HG03378 (cell line): ENCODE measurements around the gene DDN.

Experiments used
- ATAC-seq: cut with Tn5 transposase; IDR thresholded peaks from one replicate; pipeline ENCODE4 v1.9.1; 2021; ENCODE audit warnings: mild to moderate bottlenecking, moderate library complexity; ENCODE audit not compliant: unreplicated experiment

DDN gene

GRCh38 chr12:48985475-48985897, 13.7 kb downstream of the DDN start:
- ATAC-seq = no peak

- no peak for ATAC-seq
Observed at GRCh38 chr12:48982397-48983080, 16.6 kb downstream of the DDN start.

GRCh38 chr12:48981757-48982157, 17.4 kb downstream of the DDN start:
- no peak for ATAC-seq

- no peak for ATAC-seq
Observed at GRCh38 chr12:48980953-48981756, 18.0 kb downstream of the DDN start.

- no peak for ATAC-seq
Observed at GRCh38 chr12:48980389-48980952, 18.7 kb downstream of the DDN start.

GRCh38 chr12:48979602-48980388, 19.4 kb downstream of the DDN start:
- no peak for ATAC-seq

GRCh38 chr12:48978741-48979601, 20.2 kb downstream of the DDN start:
- no peak for ATAC-seq

GRCh38 chr12:48978291-48978740, 20.9 kb downstream of the DDN start, which contains the start of gene WNT1:
Gene WNT1 (plus strand): TSS chr12:48978322. CDS start chr12:48978651, 329 bp downstream.
- no peak for ATAC-seq

- ATAC-seq = no peak
Observed at GRCh38 chr12:48977290-48978281, 21.6 kb downstream of the DDN start.

- no peak for ATAC-seq
Observed at GRCh38 chr12:48973941-48974673, 25.1 kb downstream of the DDN start.

- no peak for ATAC-seq
Observed at GRCh38 chr12:48973531-48973930, 25.6 kb downstream of the DDN start.

- ATAC-seq = no peak
Observed at GRCh38 chr12:48972952-48973483, 26.2 kb downstream of the DDN start.

- no peak for ATAC-seq
Observed at GRCh38 chr12:48972213-48972951, 26.8 kb downstream of the DDN start.

GRCh38 chr12:48970702-48971334, 28.4 kb downstream of the DDN start:
- ATAC-seq = no peak

GRCh38 chr12:48969833-48970701, 29.1 kb downstream of the DDN start:
- no peak for ATAC-seq
